Measurements from ENCODE around the gene PRTG.
"Not testable (repeated sequence)": the region's sequence is repeated elsewhere in the genome, so short reads cannot be mapped to it uniquely, and the experiment has no call there.

PRTG gene

GRCh38 chr15:55742927-55743728 lies at the start of gene PRTG:
Gene PRTG (minus strand): TSS chr15:55743152. CDS start chr15:55742931, 221 bp downstream.
- DNase-seq = peak; percentile 30

GRCh38 chr15:55791551-55792400 lies 48.8 kb upstream of the PRTG start:
- no peak for DNase-seq

GRCh38 chr15:55789066-55789660 lies 46.2 kb upstream of the PRTG start:
- no peak for DNase-seq

- no peak for DNase-seq
These were observed 43.4 kb upstream of the PRTG start for GRCh38 chr15:55786341-55786740.

- DNase-seq = not testable (repeated sequence)
These were observed 42.6 kb upstream of the PRTG start for GRCh38 chr15:55785593-55785992.

GRCh38 chr15:55784286-55784685 lies 41.3 kb upstream of the PRTG start:
- no peak for DNase-seq

- DNase-seq = no peak
These were observed 39.9 kb upstream of the PRTG start for GRCh38 chr15:55782901-55783300.

- DNase-seq = no peak
These were observed 37.3 kb upstream of the PRTG start for GRCh38 chr15:55780292-55780691.

GRCh38 chr15:55778932-55779331 lies 36.0 kb upstream of the PRTG start:
- no peak for DNase-seq

- DNase-seq = no peak
These were observed 32.4 kb upstream of the PRTG start for GRCh38 chr15:55775316-55775715.

- DNase-seq = no peak
These were observed 31.4 kb upstream of the PRTG start for GRCh38 chr15:55774113-55774970.

GRCh38 chr15:55770806-55771205 lies 27.9 kb upstream of the PRTG start:
- DNase-seq = no peak

- DNase-seq = no peak
These were observed 27.3 kb upstream of the PRTG start for GRCh38 chr15:55770261-55770660.

- no peak for DNase-seq
These were observed 25.8 kb upstream of the PRTG start for GRCh38 chr15:55768670-55769185.

- DNase-seq = no peak
These were observed 23.7 kb upstream of the PRTG start for GRCh38 chr15:55766676-55767075.

- no peak for DNase-seq
These were observed 21.4 kb upstream of the PRTG start for GRCh38 chr15:55764398-55764797.

- no peak for DNase-seq
These were observed 15.6 kb upstream of the PRTG start for GRCh38 chr15:55758580-55758986.

- not testable (repeated sequence) for DNase-seq
These were observed 10.5 kb upstream of the PRTG start for GRCh38 chr15:55753433-55753832.

- no peak for DNase-seq
These were observed 7.8 kb upstream of the PRTG start for GRCh38 chr15:55750706-55751105.

- DNase-seq = no peak
These were observed 1.0 kb upstream of the PRTG start for GRCh38 chr15:55743729-55744655.

- no peak for DNase-seq
These were observed 440 bp downstream of the PRTG start for GRCh38 chr15:55742498-55742926.

Data from GOT3 (cell line).